ENCODE measurements around the gene TMEM8B.

The TMEM8B gene

DNA sequence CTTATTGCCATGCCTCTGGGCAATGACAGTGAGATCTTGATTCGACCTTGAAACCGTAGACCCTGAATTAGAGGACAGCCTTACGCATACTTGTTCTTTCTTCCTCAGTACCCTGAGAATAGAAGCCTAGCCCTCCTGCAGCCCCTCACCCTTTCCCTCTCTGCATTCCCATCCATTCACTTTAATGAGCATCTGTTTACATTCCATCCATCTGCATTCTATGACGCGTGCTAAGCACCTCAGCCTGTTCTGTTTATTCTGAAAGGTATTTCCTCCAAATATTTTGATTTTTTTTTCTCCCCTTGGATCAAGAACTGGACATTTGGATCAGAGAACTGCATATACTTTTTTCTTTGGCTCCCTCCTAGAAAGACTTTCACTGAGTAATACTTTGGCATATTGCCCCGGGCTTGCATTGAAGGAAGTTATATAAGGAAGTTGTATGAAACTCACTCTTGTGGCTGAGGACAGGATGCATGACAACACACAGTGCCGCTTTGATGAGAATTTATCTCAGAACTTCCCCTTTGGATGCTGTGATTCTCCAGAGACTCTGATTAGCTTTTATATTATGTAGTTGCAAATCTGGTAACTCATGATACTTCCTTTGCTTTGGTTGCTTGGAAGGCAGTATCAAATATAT, 15.7 kb downstream of the TMEM8B start:
- Histone ChIP-seq H3K4me1 (ENCODE audit: control insufficient read depth, low read depth, low read length) (peaks cover 19% of the 10 kb centered on the region), H3K27ac (ENCODE audit: low read length) (no peak overlapping the region)

GRCh38 chr9:35845824-35846771, 17.1 kb downstream of the TMEM8B start:
- Histone ChIP-seq H3K9me3 (ENCODE audit: control insufficient read depth, low read depth, low read length) (no peaks in the 10 kb centered on the region), H3K9ac (ENCODE audit: low read length) (no peak overlapping the region), H3K27ac (ENCODE audit: low read length) (no peak overlapping the region), H3K4me3 (ENCODE audit: low read length) (peak overlapping the region; percentile 60), H3K4me1 (ENCODE audit: control insufficient read depth, low read depth, low read length) (peaks cover 19% of the 10 kb centered on the region), H3K27me3 (ENCODE audit: control insufficient read depth, insufficient read depth, low read length) (peaks cover 26% of the 10 kb centered on the region), H3K36me3 (ENCODE audit: control insufficient read depth, low read depth, low read length) (no peaks in the 10 kb centered on the region)

More for the DNA sequence above, 15.7 kb downstream of the TMEM8B start:
- Histone ChIP-seq H3K4me3 (ENCODE audit: low read length) (peak overlapping the region; percentile 18), H3K27me3 (ENCODE audit: control insufficient read depth, insufficient read depth, low read length) (peaks cover 26% of the 10 kb centered on the region), H3K9ac (ENCODE audit: low read length) (no peak overlapping the region), H3K36me3 (ENCODE audit: control insufficient read depth, low read depth, low read length) (no peaks in the 10 kb centered on the region), H3K9me3 (ENCODE audit: control insufficient read depth, low read depth, low read length) (no peaks in the 10 kb centered on the region)

DNA sequence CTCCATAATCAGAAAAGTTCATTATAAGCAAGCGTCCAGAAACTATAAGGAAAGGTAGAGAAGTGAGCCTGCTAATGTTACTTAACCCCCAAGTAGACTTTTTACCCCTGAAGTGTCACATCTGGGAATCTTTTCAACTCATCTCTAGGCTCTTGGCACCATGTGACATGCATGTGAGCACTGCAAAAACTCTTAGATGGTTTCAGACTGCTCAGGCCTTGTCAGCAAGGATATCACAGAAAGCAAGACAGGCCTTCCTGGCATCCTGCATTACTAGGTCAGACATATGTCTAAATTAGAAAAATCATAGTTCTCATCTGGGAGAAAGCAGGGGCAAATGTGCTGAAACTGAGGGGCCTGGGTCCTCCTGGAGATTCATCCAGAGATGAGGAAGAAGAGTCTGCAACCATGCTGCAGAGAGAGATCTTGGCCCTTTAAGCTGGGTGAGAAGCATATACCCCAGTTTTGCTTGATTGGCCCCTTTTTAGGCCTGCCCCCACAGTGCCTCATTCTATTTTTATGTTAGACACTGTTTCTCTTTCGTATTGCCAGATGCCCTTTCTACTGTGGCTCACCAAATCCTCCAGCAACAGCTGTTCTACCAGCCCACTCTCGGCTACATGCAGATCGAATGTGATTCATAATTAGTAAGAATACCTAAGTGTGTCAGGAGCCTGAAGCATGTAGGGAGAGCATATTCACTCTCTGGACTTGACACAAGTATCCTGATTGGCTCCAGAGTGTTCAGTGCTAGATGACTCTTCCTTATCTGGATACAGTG, 19.0 kb downstream of the TMEM8B start:
- Histone ChIP-seq H3K4me1 (ENCODE audit: control insufficient read depth, low read depth, low read length) (peaks cover 19% of the 10 kb centered on the region), H3K9ac (ENCODE audit: low read length) (no peak overlapping the region), H3K9me3 (ENCODE audit: control insufficient read depth, low read depth, low read length) (no peaks in the 10 kb centered on the region), H3K27me3 (ENCODE audit: control insufficient read depth, insufficient read depth, low read length) (peaks cover 26% of the 10 kb centered on the region), H3K27ac (ENCODE audit: low read length) (no peak overlapping the region), H3K4me3 (ENCODE audit: low read length) (no peak overlapping the region), H3K36me3 (ENCODE audit: control insufficient read depth, low read depth, low read length) (no peaks in the 10 kb centered on the region)

DNA sequence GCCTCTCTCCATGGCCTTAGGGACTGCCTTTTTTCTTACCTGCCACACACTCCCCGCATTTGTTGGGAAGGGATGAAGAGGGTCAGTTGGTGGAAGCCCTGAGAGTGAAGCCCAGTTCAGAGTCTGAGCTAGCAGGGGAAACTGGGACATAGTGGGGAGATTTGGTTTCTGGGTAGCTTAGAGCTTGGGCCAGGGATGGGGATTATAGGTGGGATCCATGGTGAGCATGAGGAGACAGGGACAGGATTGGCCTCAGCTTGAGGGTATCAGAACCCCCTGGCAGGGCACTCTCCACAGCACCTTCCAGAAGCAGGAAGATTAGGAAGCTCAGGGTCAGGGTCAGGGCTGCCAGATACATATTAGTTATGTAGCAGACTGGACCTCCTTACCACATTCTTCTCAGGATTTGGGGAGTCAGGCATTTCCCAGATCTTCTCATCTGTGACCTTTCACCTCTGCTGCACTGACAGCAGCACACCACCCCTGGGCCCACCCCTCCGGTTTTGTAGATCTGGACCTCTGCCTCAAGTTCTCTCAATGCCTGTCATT, 23.3 kb downstream of the TMEM8B start:
- H3K9ac ChIP-seq (ENCODE audit: low read length): no peak overlapping the region
- no peaks in the 10 kb centered on the region for H3K36me3 ChIP-seq (ENCODE audit: control insufficient read depth, low read depth, low read length)
- H3K9me3 ChIP-seq (ENCODE audit: control insufficient read depth, low read depth, low read length): no peaks in the 10 kb centered on the region
- H3K4me3 ChIP-seq (ENCODE audit: low read length): no peak overlapping the region
- peaks cover 3% of the 10 kb centered on the region for H3K27me3 ChIP-seq (ENCODE audit: control insufficient read depth, insufficient read depth, low read length)
- H3K27ac ChIP-seq (ENCODE audit: low read length): no peak overlapping the region
- no peaks in the 10 kb centered on the region for H3K4me1 ChIP-seq (ENCODE audit: control insufficient read depth, low read depth, low read length)

GRCh38 chr9:35852876-35853865, 24.1 kb downstream of the TMEM8B start:
- Histone ChIP-seq H3K36me3 (ENCODE audit: control insufficient read depth, low read depth, low read length) (no peaks in the 10 kb centered on the region), H3K4me1 (ENCODE audit: control insufficient read depth, low read depth, low read length) (no peaks in the 10 kb centered on the region), H3K9ac (ENCODE audit: low read length) (no peak overlapping the region), H3K4me3 (ENCODE audit: low read length) (no peak overlapping the region), H3K27ac (ENCODE audit: low read length) (no peak overlapping the region), H3K27me3 (ENCODE audit: control insufficient read depth, insufficient read depth, low read length) (no peaks in the 10 kb centered on the region), H3K9me3 (ENCODE audit: control insufficient read depth, low read depth, low read length) (no peaks in the 10 kb centered on the region)

DNA sequence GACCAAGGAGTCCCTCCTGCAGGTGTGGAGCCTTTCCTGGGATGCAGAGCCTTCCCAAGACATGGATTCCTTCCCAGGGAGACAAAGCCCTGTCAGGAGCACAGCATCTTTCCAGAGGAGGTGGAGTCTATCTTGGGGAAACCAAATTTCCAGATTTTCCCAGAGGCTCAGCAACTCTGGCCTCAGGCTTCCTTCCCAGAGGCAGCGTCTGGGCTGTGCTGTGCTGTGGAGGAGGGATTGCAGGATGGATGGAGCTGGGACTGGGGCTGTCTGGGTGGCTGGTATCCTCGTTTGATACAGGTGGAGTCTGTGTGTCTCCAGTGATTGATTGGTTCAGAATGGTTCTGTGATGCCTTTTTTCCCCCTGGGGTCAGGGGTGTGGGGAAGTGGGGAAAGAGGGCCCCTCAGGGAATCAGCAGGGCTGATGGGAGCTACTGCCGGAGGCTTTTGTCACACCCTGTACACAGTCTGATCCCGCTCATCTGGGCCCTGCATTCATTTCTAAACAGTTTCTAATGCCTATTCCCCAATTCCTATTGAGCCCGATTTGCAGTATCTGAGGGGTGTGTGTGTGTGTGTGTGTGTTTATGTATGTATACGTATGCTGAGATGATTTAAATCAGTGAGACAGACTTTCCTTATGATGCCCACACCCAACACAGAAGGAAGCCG, 25.2 kb downstream of the TMEM8B start:
- Histone ChIP-seq H3K36me3 (ENCODE audit: control insufficient read depth, low read depth, low read length) (no peaks in the 10 kb centered on the region), H3K9ac (ENCODE audit: low read length) (no peak overlapping the region), H3K4me1 (ENCODE audit: control insufficient read depth, low read depth, low read length) (no peaks in the 10 kb centered on the region), H3K4me3 (ENCODE audit: low read length) (no peak overlapping the region), H3K27me3 (ENCODE audit: control insufficient read depth, insufficient read depth, low read length) (no peaks in the 10 kb centered on the region), H3K27ac (ENCODE audit: low read length) (no peak overlapping the region), H3K9me3 (ENCODE audit: control insufficient read depth, low read depth, low read length) (no peaks in the 10 kb centered on the region)

GRCh38 chr9:35856206-35856605, 27.2 kb downstream of the TMEM8B start:
- Histone ChIP-seq H3K4me3 (ENCODE audit: low read length) (no peak overlapping the region), H3K9me3 (ENCODE audit: control insufficient read depth, low read depth, low read length) (no peaks in the 10 kb centered on the region), H3K9ac (ENCODE audit: low read length) (no peak overlapping the region), H3K4me1 (ENCODE audit: control insufficient read depth, low read depth, low read length) (no peaks in the 10 kb centered on the region), H3K36me3 (ENCODE audit: control insufficient read depth, low read depth, low read length) (no peaks in the 10 kb centered on the region), H3K27ac (ENCODE audit: low read length) (no peak overlapping the region), H3K27me3 (ENCODE audit: control insufficient read depth, insufficient read depth, low read length) (no peaks in the 10 kb centered on the region)

- no peaks in the 10 kb centered on the region for H3K4me1 ChIP-seq (ENCODE audit: control insufficient read depth, low read depth, low read length)
- H3K9ac ChIP-seq (ENCODE audit: low read length): no peak overlapping the region
- no peaks in the 10 kb centered on the region for H3K36me3 ChIP-seq (ENCODE audit: control insufficient read depth, low read depth, low read length)
- no peak overlapping the region for H3K4me3 ChIP-seq (ENCODE audit: low read length)
- no peaks in the 10 kb centered on the region for H3K9me3 ChIP-seq (ENCODE audit: control insufficient read depth, low read depth, low read length)
- H3K27ac ChIP-seq (ENCODE audit: low read length): no peak overlapping the region
- no peaks in the 10 kb centered on the region for H3K27me3 ChIP-seq (ENCODE audit: control insufficient read depth, insufficient read depth, low read length)
Measured at GRCh38 chr9:35856882-35857281, 27.9 kb downstream of the TMEM8B start.

- H3K9ac ChIP-seq (ENCODE audit: low read length): no peak overlapping the region
- H3K4me3 ChIP-seq (ENCODE audit: low read length): no peak overlapping the region
- no peaks in the 10 kb centered on the region for H3K27me3 ChIP-seq (ENCODE audit: control insufficient read depth, insufficient read depth, low read length)
- H3K9me3 ChIP-seq (ENCODE audit: control insufficient read depth, low read depth, low read length): no peaks in the 10 kb centered on the region
- H3K36me3 ChIP-seq (ENCODE audit: control insufficient read depth, low read depth, low read length): no peaks in the 10 kb centered on the region
- no peaks in the 10 kb centered on the region for H3K4me1 ChIP-seq (ENCODE audit: control insufficient read depth, low read depth, low read length)
- no peak overlapping the region for H3K27ac ChIP-seq (ENCODE audit: low read length)
Measured at GRCh38 chr9:35858458-35858857, 29.4 kb downstream of the TMEM8B start.

- Histone ChIP-seq H3K9ac (ENCODE audit: low read length) (no peak overlapping the region), H3K4me1 (ENCODE audit: control insufficient read depth, low read depth, low read length) (no peaks in the 10 kb centered on the region), H3K4me3 (ENCODE audit: low read length) (no peak overlapping the region), H3K27ac (ENCODE audit: low read length) (no peak overlapping the region), H3K9me3 (ENCODE audit: control insufficient read depth, low read depth, low read length) (no peaks in the 10 kb centered on the region), H3K27me3 (ENCODE audit: control insufficient read depth, insufficient read depth, low read length) (no peaks in the 10 kb centered on the region), H3K36me3 (ENCODE audit: control insufficient read depth, low read depth, low read length) (no peaks in the 10 kb centered on the region)
Measured at GRCh38 chr9:35859310-35859989, 30.4 kb downstream of the TMEM8B start.
